HTERT RPE-1 (cell line): ENCODE results near the gene MICALL2.

ENCODE experiments used
- in situ Hi-C: fragments of 300-500 bp; cut with MboI; formaldehyde crosslinking; loops from 4 replicates; pipeline ENCODE4 v1.14.3; 2020; ENCODE audit warnings: low sequenced_read_pairs

The MICALL2 gene

GRCh38 chr7:1419310-1419634, 40.0 kb downstream of the MICALL2 start:
- in situ Hi-C loops: no loop called here

DNA sequence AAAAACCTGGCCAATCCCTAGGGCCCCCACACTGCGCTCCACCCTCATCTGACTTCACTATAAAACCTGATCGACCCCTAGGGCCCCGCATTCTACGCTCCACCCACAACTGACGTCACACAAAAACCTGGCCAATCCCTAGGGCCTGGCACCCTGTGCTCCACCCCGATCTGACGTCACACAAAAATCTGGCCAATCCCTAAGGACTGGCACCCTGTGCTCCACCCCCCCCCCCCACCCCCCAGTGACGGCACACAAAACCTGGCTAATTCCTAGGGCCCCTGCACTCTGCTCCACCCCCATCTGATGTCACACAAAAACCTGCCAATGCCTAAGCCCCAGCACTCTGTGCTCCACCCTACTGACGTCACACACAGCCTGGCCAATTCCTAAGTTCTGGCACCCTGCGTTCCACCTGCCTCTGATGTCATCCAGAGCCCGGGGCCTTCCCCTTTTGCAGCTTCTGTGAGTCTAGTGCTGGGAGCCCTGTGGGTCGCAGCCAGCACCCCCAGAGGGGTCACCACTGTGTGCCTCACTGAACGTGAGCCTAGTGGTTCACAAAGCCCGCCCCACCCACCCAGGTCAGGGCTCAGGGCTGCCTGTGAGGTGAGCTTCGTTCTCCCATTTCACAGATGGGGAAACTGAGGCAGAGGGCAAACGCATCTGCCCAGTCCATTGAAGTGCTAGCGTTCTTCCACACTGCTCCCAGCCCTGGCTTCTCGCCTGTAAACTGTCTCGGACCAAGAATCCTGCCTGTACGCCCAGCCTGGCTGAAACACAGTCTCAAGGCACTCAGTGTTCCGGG, 40.6 kb downstream of the MICALL2 start:
- in situ Hi-C loops: no loop called here

- in situ Hi-C loops: no loop called here
Observed at GRCh38 chr7:1415389-1415990, 43.8 kb downstream of the MICALL2 start.

- in situ Hi-C loops: no loop called here
Observed at GRCh38 chr7:1413936-1414639, 45.2 kb downstream of the MICALL2 start.

DNA sequence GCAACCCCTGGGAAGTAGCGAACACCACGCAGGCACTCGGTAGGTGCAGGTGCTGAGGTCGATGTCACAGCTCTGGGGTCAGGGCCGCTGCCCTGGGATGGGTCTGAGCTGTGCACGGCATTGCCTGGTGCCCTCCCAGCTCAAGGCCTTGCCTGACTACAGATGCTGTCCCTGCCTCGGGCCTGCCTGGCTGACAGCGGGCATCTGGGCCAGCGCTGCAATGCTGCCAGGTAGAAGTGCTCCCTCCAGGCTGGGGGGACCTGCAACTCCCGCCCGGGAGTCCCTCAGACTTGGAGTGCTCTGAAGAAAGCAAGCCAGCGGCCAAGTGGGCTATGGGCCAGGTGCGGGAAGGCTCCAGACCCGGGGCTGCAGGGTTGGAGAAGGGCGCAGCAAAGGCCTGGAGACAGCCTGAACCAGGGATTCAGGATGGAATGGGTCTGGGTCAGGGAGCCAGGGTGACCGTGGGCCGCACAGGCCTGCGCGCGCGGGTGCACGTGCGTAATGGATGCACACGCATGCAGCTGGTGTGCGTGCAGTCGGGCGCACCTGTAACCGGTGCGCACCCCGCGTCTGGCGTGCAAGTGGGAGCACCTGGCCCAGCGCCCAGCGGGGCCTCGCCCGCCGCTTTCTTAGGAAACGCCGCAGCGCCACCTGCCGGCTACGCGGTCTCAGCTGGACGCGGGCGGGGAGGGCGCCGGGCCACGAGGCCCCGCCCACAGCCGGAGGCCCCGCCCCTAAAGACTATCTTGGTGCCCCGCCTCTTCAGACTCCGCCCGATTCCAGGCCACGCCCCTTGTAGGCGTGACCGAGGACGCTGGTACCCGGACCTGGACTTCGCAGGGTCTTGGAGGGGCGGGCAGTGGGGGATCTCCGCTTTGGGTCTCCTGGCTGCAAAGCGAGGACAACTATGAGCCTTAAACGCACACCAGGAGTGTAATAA, 46.7 kb downstream of the MICALL2 start:
- in situ Hi-C loops: no loop called here

DNA sequence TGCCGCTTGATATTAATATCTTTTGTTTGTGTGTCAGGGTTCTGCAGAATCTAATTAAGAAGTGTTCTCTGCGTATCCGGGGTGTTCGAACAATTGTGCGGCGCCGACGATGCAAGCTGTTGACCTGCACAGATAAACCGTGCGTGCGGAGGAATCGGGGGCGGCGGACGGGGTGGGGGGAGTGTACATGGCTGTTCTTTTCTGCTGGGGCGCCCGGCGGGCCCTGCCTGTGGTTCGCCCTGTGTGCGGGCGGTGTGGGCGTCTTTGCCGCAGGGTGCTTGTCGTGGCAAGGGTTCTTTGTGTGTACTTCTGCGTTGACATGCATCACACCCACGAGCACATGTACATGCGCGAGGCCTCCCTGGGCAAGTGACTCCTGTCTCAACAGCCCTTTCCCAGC, 47.9 kb downstream of the MICALL2 start:
- in situ Hi-C loops: no loop called here

GRCh38 chr7:1410992-1411391, 48.3 kb downstream of the MICALL2 start:
- in situ Hi-C loops: no loop called here

GRCh38 chr7:1409555-1409954, 49.7 kb downstream of the MICALL2 start:
- in situ Hi-C loops: no loop called here

GRCh38 chr7:1408466-1408865, 50.8 kb downstream of the MICALL2 start:
- in situ Hi-C loops: no loop called here

GRCh38 chr7:1407892-1408291, 51.4 kb downstream of the MICALL2 start:
- in situ Hi-C loops: no loop called here

DNA sequence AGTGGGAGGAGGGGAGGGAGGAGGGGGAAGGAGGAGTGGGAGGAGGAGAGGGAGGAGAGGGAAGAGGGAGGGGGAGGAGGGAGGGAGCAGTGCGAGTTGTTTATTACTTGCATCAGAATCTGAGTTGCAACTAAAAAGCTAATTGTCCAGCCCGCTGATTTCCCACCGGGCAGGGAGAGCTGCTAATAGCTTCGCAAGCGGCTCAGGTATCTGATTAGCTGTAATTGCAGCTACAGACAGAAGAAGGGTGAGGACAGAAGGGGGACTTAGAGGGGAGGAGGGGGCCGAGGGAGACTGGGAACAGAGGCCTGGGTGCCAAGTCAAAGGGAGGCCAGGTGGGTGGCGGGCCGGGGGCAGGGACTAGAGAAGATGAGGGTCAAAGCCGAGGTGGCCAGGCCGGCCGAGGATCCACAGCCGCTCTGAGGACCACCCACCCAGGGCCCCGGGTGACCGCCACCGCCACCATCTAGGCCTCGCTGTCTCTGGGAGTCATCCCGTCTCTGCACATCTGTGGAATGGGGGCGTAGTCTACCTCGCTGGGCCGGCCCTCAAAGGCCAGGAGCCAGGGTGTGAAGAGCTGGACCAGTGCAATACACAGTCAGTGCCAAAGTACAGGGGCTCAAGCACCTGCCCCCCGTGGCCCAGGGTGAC, 54.2 kb downstream of the MICALL2 start:
- in situ Hi-C loops: no loop called here

GRCh38 chr7:1404460-1404809, 54.8 kb downstream of the MICALL2 start:
- in situ Hi-C loops: no loop called here

DNA sequence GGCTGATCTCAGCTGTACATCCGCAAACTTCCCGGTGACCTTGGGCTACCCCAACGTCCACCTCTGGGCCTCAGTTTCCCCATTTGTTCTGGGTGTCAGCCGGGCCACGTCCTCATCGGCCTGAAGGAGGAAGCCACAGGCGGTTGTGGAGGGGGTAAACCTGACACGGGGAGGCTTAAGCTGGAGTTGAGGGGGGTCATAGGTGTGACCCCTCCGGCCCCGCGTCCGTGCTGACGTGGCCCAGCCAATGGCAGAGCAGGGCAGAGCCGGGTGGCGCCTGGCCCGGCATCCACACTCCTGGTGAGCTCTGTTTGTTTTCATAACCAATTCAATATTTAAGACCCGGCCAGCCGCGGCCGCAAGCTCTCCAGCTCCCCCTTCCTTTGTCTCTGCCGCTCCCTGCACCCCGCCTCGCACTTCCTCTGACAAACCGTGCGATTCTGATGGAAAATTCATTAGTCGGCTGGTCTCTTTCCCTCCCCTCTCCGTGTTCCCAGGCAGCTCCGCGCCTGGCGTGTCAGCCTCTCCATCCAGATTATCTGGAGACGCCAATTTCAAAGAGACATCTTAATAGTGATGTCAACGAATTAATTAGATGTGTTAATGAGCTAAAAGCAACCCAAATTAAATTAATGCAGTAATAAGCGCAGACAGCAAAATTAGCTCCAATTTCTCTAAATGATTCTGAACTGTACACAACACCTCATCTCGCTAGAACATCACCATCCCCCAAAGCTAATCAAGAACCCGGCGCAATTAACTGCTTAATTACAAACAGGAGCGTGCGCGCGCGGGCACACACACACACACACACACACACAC, 55.4 kb downstream of the MICALL2 start:
- in situ Hi-C loops: no loop called here

DNA sequence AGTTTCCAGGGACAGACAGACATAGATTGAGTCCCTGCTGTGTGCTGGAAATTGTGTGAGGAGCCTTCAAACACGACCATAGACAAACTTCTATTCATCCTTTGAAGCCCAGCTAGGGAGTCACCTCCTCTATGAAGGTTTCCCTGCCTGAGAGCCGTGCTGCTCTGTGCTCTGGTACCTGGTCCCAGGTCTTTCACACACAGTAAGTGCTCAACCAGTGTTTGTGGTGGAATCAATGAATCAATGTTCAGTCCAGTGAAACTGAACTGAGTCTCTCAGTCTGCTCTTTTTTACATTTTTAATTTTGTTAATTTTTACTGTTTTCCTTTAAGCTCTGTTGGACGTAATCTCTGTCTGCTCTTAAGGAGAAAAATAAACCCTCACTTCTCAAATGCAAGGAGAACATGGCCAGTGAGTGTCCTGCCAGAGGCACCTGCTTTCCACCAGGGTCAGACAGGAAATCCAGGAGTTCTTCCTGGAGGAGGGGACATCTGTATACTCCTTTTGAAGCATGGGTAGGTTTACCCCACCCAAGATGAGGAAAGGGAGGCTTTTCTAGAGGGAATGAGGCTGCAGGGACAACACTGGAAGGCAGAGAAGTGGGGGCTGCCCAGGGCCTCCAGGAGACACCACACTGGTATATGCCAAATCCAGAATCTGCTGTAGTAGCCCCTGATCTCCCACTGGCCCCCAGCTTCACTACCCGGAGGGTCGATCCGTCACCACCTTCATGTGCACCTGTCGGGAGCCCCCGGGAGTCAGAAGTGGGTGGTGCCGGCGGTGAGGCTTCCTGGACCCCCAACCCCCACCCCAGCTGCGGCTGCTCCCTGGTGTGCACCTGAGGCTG, 56.3 kb downstream of the MICALL2 start:
- in situ Hi-C loops: no loop called here

DNA sequence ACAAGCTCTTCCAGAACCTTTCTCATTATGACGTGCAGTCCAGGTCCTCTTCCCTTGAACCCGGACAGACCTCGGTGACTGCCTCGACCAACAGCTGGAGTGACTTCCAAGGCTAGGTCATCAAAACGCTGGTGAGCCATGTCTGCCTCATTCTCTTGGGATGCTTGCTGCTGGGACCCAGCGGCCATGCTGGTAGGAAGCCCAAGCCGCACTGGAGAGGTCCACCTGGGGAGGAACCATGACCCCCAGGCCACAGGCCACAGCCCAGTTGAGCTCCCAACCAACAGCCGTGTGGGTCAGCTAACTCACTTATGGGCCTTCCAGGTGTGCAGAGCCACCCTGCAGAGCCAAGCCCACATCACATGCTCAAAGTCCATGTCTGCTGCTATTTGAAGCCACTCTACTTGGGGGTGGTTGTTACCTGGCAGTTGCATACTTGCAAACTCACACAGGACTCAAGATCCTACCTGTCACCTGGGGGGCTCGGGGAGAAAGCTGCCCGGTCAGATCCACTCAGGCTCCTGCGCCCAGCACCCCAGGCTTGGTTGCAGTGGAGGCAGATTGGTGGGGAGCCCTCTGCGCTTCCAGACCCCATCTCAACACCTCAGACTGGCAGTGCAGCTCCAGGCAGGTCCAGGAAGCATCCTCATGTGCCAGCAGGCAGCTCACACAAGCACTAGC, 57.0 kb downstream of the MICALL2 start:
- in situ Hi-C loops: no loop called here

- in situ Hi-C loops: no loop called here
Observed at GRCh38 chr7:1401011-1401410, 58.3 kb downstream of the MICALL2 start.

- in situ Hi-C loops: no loop called here
Observed at GRCh38 chr7:1400371-1400770, 58.9 kb downstream of the MICALL2 start.
